Dendritic cell treated with granulocyte-macrophage colony-stimulating factor and Interleukin-4, amounts not matched to agents 40 ng/mL and 50 ng/mL, for 4 days (primary cell): ENCODE measurements around the gene MGST3.
"Not testable (repeated sequence)": the region's sequence is repeated elsewhere in the genome, so short reads cannot be mapped to it uniquely, and the experiment has no call there.

Experiments used
- H3K27ac Mint-ChIP-seq: one replicate; pipeline ENCODE4 v1.8.0; 2022; ENCODE audit warnings: mild to moderate bottlenecking, mixed read lengths
- H3K27me3 Mint-ChIP-seq: one replicate; pipeline ENCODE4 v1.8.0; 2022; ENCODE audit warnings: mild to moderate bottlenecking, mixed read lengths
- H3K36me3 Mint-ChIP-seq: one replicate; pipeline ENCODE4 v1.8.0; 2022; ENCODE audit warnings: low read depth, mixed read lengths
- H3K4me1 Mint-ChIP-seq: one replicate; pipeline ENCODE4 v1.8.0; 2022; ENCODE audit warnings: low read depth, mixed read lengths
- H3K4me3 Mint-ChIP-seq: one replicate; pipeline ENCODE4 v1.8.0; 2022; ENCODE audit warnings: mild to moderate bottlenecking, moderate library complexity, mixed read lengths
- H3K9me3 Mint-ChIP-seq: one replicate; pipeline ENCODE4 v1.8.0; 2022; ENCODE audit warnings: mixed read lengths
- intact Hi-C: fragments of 100-400 bp; cut with micrococcal nuclease; formaldehyde crosslinking; loops from one replicate; pipeline ENCODE4 v1.15.0; 2022

The MGST3 gene

DNA sequence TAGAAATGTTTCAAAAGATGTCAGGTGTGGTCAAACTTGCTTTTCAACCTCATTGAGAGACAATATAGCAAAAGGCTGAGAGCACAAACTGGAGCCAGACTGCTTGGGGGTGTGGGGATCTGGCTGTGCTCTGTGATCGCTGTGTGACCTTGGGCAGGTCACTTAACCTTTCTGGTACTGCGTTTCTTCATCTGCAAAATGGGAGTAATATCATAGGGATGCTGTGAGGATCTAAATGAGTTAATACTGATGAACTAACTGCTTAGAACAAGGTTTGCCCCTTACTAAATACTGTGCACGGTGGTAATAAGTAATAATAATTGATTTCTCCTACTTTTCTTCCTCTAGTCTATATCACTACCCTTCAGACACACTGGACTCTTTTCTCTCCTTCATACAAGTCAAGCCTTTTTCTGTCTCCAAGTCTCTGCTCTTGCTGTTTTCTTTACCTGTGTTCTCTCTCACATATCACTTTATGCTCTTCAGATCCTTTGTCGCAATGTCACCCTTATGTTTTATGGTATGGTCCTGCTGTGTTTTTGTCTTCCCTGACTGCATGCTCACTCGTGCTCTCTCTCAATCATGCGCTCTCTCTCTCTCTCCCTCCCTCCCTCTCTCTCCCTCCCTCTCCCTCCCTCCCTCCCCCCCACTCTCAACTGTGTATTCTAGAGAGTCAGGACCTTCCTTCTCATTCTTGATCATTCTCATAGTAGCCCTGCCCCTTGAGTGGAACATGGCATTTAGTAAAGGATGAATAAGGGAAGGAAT is 3.3 kb downstream of the MGST3 start:
- Mint-ChIP-seq H3K36me3 (peaks cover 23% of the 10 kb centered on the region), H3K9me3 (no peaks in the 10 kb centered on the region), H3K27ac (no peak overlapping the region), H3K4me3 (no peak overlapping the region), H3K4me1 (peaks cover 32% of the 10 kb centered on the region), H3K27me3 (no peaks in the 10 kb centered on the region)
- intact Hi-C loops: loop anchor here (5.0 kb wide), 2 partner anchors 63 to 858 kb away; partner anchors contain the start of gene ALDH9A1

DNA sequence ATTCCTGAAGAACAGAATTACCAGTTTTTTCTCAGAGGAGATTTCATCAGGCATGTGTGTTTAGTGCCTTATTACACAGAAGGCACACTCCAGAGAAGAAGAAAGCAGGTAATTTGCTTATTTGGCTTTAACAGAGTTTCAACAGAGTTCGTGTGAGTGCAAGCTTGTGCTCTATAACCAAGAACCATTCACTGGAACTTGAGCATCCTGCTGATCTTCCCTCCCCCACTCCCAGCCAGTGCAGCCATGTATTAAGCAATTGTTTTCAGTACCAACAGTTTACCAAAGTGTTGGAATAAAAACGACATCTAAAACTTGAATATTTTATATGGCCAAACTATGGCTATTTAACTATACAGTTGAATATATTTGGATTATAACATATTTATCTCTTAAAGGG is 4.3 kb downstream of the MGST3 start:
- H3K9me3 Mint-ChIP-seq: no peaks in the 10 kb centered on the region
- H3K4me3 Mint-ChIP-seq: no peak overlapping the region
- no peaks in the 10 kb centered on the region for H3K27me3 Mint-ChIP-seq
- no peak overlapping the region for H3K27ac Mint-ChIP-seq
- peaks cover 30% of the 10 kb centered on the region for H3K4me1 Mint-ChIP-seq
- peaks cover 33% of the 10 kb centered on the region for H3K36me3 Mint-ChIP-seq
- intact Hi-C loops: no loop called here

DNA sequence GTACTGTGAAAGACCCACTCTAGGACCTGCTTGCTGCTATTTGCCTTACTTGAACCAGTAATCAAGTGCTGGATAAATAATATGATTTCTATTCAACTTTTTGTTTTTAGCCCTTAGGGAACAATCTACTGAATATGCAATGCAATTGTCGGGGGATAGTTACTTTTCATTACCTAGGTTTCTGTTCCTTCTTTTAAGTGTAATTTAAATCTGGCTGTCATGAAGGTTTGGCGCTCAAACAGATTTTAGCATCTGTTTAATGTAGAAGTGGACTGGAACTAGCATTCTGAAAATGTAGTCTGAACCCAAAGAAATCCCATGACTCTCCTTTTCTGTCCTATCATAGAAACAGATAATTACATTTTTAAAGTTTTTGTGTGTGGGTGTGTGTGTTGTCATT is 4.8 kb downstream of the MGST3 start:
- no peaks in the 10 kb centered on the region for H3K9me3 Mint-ChIP-seq
- H3K4me1 Mint-ChIP-seq: peaks cover 34% of the 10 kb centered on the region
- H3K27me3 Mint-ChIP-seq: no peaks in the 10 kb centered on the region
- no peak overlapping the region for H3K27ac Mint-ChIP-seq
- no peak overlapping the region for H3K4me3 Mint-ChIP-seq
- peaks cover 38% of the 10 kb centered on the region for H3K36me3 Mint-ChIP-seq
- intact Hi-C loops: no loop called here

DNA sequence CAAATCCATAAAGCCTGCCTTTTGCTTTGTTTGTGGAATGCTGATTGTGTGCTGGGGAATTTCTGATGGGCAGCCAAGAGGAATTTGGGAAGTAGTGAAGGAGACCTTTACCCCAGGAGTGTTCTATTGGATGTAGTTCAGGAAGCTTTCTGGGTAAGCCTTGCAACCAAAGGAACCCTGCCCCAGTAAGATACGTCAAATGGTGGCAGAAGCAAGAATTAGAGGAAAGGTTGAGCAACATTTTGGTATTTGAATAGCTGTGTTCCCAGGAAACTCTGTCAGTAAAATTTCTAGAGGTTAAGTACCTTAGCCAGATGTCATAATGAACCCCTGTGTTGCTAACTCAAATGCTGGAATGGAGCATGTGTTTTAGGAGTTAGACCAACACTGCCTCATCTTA is 6.4 kb downstream of the MGST3 start:
- H3K9me3 Mint-ChIP-seq: no peaks in the 10 kb centered on the region
- no peaks in the 10 kb centered on the region for H3K27me3 Mint-ChIP-seq
- H3K4me1 Mint-ChIP-seq: peaks cover 38% of the 10 kb centered on the region
- H3K36me3 Mint-ChIP-seq: peaks cover 39% of the 10 kb centered on the region
- H3K27ac Mint-ChIP-seq: no peak overlapping the region
- no peak overlapping the region for H3K4me3 Mint-ChIP-seq
- intact Hi-C loops: no loop called here

DNA sequence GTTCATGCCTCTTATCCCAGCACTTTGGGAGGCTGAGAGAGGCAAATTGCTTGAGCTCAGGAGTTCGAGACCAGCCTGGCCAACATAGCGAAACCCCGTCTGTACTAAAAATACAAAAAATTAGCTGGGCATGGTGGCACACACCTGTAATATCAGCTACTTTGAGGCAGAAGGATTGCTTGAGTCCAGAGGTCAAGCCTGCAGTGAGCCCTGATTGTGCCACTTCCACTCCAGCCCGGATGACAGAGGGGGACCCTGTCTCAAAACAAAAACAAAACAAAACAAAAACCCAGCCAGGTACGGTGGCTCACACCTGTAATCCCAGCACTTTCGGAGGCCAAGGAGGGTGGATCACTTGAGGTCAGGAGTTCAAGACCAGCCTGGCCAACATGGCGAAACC is 7.2 kb downstream of the MGST3 start:
- H3K9me3 Mint-ChIP-seq, H3K27me3 Mint-ChIP-seq, H3K27ac Mint-ChIP-seq, intact Hi-C loops, H3K4me3 Mint-ChIP-seq: not testable (repeated sequence)
- Mint-ChIP-seq H3K36me3 (peaks cover 39% of the 10 kb centered on the region), H3K4me1 (peaks cover 38% of the 10 kb centered on the region)

DNA sequence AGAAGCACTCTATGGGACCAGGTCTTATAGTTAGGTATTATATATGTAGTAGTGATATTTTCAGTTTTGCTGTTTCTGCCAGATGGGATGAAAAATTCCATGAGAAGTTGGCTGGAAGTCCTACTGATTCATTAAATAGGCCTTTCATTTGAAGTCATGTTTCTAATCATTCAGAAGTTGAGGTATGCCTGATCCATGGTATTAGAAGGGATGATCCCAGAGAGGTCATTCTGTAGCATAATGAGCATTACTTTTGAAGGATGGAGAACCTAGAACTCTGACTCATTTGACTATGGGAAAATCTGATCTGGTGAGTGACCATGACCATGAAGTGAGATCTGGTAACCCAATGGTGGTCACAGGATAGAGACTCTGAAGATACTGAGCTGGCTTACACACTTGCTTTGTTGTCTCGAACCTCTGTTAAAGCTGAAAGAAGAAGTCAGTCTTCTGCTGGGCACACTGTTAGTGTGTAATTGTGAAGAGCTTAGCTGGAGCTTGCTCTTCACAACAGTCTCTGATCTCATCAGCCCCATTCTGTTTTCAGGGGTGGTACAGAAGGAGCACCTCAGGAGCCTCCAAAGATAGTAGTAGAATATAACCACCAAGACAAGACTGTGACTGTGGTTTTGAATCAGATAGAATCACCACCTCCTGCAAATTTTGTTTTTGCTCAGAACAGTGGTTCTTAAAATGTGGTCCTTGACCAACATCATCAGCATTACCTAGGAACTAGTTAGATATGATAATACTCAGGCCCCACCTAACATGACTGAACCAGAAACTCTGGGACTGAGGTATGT is 9.0 kb downstream of the MGST3 start:
- H3K4me3 Mint-ChIP-seq: no peak overlapping the region
- H3K27ac Mint-ChIP-seq: no peak overlapping the region

DNA sequence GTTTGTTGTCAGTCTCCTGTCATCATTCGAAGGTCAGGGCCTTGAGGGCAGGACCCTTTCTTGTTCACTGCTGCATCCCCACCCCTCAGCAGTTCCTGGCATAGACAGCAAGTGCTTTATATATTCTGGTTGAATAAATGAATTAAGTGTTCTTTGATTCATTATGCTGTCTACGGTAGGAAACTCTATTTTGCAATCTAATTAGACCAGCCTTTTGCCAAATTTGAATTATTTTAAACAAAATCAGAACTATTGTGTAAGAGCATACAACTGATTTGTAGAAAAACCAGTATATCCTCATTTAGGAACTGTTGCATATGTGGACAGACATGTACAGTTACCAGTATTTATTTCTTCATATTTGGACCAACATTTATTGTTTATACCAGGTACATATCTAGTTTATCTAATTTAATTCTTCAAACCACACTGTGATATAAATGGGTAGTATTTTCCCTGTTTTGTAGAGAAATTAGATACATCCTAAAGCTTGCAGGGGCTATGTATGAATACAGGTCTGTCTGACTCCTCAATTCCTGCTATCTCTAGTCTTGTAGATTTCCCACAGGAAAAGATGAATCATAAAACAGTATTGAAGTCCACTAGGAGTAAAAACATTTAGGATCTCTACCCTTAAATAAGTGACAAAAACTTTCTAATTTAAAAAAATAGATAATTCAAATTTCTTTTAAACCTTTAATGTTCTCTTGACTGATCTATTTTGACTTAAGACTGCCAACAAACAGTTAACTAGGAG is 10.4 kb downstream of the MGST3 start:
- intact Hi-C loops: no loop called here
- peaks cover 42% of the 10 kb centered on the region for H3K36me3 Mint-ChIP-seq
- no peaks in the 10 kb centered on the region for H3K27me3 Mint-ChIP-seq
- H3K9me3 Mint-ChIP-seq: no peaks in the 10 kb centered on the region
- no peak overlapping the region for H3K4me3 Mint-ChIP-seq
- H3K4me1 Mint-ChIP-seq: peaks cover 33% of the 10 kb centered on the region
- no peak overlapping the region for H3K27ac Mint-ChIP-seq

More for the DNA sequence above, 9.0 kb downstream of the MGST3 start:
- intact Hi-C loops: no loop called here
- no peaks in the 10 kb centered on the region for H3K27me3 Mint-ChIP-seq
- peaks cover 25% of the 10 kb centered on the region for H3K4me1 Mint-ChIP-seq
- H3K36me3 Mint-ChIP-seq: peaks cover 39% of the 10 kb centered on the region
- no peaks in the 10 kb centered on the region for H3K9me3 Mint-ChIP-seq

DNA sequence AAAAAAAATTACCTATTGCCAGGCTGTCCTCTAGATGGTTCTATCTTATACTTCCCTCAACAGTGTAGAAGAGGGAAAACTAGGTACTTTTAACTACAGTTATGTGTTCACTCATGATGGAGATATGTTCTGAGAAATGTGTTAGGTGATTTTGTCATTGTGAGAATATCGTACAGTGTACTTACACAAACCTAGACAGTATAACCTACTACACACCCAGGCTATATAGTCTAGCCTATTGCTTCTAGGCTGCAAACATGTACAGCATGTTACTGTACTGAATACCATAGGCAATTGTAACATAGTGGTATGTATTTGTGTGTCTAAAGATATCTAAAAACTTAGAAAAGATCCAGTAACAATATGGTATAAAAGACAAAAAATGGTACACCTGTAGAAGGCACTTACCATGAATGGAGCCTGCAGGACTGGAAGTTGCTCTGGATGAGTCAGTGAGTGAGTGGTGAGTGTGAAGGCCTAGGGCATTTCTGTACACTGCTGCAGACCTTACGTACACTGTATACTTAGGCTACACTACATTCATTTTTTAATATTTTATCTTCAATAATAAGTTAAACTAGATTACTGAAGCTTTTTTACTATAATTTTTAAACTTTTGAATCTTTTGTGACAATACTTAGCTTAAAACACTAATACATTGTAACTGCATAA is 13.2 kb downstream of the MGST3 start:
- intact Hi-C loops: no loop called here
- peaks cover 40% of the 10 kb centered on the region for H3K36me3 Mint-ChIP-seq
- peaks cover 29% of the 10 kb centered on the region for H3K4me1 Mint-ChIP-seq
- no peaks in the 10 kb centered on the region for H3K9me3 Mint-ChIP-seq
- no peak overlapping the region for H3K4me3 Mint-ChIP-seq
- H3K27me3 Mint-ChIP-seq: no peaks in the 10 kb centered on the region
- H3K27ac Mint-ChIP-seq: no peak overlapping the region

DNA sequence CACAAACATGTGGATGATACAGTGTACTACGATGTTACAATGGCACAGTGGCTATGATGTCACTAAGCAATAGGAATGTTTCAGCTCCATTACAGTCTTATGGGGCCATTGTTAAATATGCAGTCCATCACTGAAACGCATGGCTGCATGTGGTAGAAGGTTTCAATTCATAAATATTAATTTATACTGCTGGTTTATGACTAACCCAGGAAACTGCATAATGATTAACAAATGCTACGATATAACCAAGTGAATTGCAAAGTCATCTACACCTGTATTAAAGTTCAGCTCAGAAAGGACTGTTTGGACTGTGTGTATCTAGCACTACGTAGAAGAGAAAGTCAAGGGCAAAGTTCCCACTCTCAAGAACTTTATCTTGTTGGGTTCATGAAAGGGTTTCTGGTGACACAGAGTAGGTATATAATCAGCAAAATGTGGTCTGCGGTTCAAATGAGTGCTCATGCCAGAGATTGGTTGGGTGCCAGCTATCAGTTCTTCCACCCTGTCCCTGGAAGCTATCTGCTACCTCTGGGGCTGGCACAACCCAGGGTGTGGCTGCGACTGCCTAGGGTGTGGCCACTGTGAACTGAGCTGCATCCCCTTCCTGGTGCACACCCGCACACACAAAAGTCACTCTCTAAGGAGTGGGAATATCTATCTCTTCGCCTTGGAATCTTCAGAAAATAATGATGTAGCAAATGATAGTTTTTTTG is 14.8 kb downstream of the MGST3 start:
- Mint-ChIP-seq H3K4me3 (no peak overlapping the region), H3K27ac (no peak overlapping the region), H3K4me1 (peaks cover 31% of the 10 kb centered on the region), H3K27me3 (no peaks in the 10 kb centered on the region), H3K36me3 (peaks cover 40% of the 10 kb centered on the region), H3K9me3 (no peaks in the 10 kb centered on the region)
- intact Hi-C loops: no loop called here

DNA sequence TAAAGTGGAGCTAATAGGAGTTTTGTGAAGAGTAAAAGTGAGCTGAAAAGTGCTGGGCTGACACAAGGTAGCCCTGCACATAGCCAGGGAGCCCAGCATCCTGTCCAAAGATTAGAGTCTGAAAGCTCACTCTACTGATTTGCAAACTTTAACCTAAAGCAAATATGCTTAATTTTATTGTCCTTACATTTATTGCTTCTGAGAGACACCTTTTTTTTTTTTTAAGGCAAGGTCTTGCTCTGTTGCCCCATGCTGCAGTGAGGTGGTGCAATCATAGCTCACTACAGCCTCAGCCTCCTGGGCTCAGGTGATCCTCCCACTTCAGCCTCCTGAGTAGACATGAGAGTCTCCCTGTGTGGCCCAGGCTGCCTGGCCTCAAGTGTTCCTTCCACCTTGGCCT is 16.5 kb downstream of the MGST3 start:
- intact Hi-C loops: no loop called here
- peaks cover 26% of the 10 kb centered on the region for H3K4me1 Mint-ChIP-seq
- no peak overlapping the region for H3K4me3 Mint-ChIP-seq
- H3K27ac Mint-ChIP-seq: no peak overlapping the region
- H3K36me3 Mint-ChIP-seq: peaks cover 55% of the 10 kb centered on the region
- no peaks in the 10 kb centered on the region for H3K27me3 Mint-ChIP-seq
- H3K9me3 Mint-ChIP-seq: no peaks in the 10 kb centered on the region

DNA sequence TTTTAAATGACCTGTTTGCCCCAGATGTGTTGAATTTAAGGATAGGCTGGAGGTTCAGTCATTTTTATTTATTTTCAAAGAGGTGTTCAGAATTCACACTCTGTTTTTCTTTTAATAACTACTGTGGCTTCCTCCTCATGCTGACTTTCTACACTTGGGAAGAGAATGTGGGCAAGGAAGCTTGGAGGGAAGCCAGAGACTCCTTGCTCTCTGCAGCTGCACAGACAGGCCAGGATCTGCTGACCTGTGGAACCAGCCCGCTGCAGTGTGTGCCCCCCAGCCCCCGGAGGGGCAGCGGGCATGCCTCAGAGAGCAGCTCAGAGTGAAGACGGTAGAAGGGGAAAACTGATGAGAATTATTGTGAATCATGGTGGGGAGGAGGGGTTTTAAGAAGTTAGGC is 16.9 kb downstream of the MGST3 start:
- H3K27me3 Mint-ChIP-seq: no peaks in the 10 kb centered on the region
- no peaks in the 10 kb centered on the region for H3K9me3 Mint-ChIP-seq
- H3K27ac Mint-ChIP-seq: no peak overlapping the region
- H3K4me3 Mint-ChIP-seq: no peak overlapping the region
- intact Hi-C loops: no loop called here
- peaks cover 26% of the 10 kb centered on the region for H3K4me1 Mint-ChIP-seq
- peaks cover 60% of the 10 kb centered on the region for H3K36me3 Mint-ChIP-seq

DNA sequence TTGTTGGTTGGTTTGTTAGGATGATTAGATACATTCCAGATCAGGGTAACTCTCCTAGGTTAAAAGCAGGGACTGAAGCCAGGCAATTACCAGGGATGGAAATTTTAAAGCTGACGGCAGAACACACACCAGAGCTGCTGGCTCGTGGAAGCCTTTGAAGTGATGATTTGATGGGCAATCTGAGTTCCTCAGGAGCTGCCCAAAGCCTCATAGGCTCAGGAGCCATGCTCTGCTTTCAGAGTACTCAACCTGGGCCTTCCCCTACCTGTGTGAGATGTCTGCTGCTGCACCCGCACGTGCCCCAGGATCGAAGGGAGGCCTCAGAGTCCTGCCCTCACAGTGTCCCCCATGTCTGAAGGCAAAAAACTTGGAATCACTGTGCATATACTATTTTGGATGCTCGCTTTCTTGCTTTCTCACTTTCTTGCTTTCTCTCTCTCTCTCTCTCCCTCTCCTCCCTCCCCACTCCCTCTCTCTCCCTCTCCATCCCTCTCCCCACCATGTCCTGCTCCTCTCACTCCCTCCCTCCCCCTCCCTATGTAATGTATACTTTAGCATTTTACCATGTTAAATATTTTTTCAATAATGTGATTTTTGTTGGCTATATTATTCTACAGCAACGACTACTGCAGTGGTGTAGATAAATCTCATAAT is 18.0 kb downstream of the MGST3 start:
- Mint-ChIP-seq H3K4me3 (no peak overlapping the region), H3K36me3 (peaks cover 70% of the 10 kb centered on the region), H3K9me3 (no peaks in the 10 kb centered on the region), H3K27me3 (no peaks in the 10 kb centered on the region), H3K27ac (no peak overlapping the region), H3K4me1 (peaks cover 26% of the 10 kb centered on the region)
- intact Hi-C loops: no loop called here
